ENCODE data around the gene SPG7. TPM values are rescaled to one million over a fixed set of nuclear protein-coding genes. Genes with fewer than 3 reads are reported as not detected.

The SPG7 gene
- total and polyA plus RNA-seq, 9 of the 15 experiments (the other 6 are each of a cell fraction or from before 2014, with no cell fraction given) = 5.8 to 89.1 (median 49.4) TPM

GRCh38 chr16:89502081-89502843, 5.9 kb upstream of the SPG7 start (continued):
- peak; percentile 57; the same call in 1 of the 2 replicates for TF ChIP-seq HMBOX1 (IDR thresholded peaks at IDR 0.05)
- peak; percentile 13; the same call in 1 of the 2 replicates for TF ChIP-seq ZFX (CRISPR knock-in tag; IDR thresholded peaks at IDR 0.05)
- TF ChIP-seq KDM5B (IDR thresholded peaks at IDR 0.05; ENCODE audit: insufficient replicate concordance, low read depth, low read length) = peak; percentile 35
- TF ChIP-seq SNIP1 (IDR thresholded peaks at IDR 0.05; ENCODE audit: low read depth) = no peak
- peak; percentile 16 for TF ChIP-seq RBBP5 (IDR thresholded peaks at IDR 0.05; ENCODE audit: borderline replicate concordance, insufficient read depth, low read length, poor library complexity, severe bottlenecking)

GRCh38 chr16:89504091-89504490, 4.1 kb upstream of the SPG7 start:
- no peaks in the 10 kb centered on the region for H3K9me1 ChIP-seq (ENCODE audit: control insufficient read depth, insufficient read depth, low read length)
- TF ChIP-seq EGR1 (conservative IDR thresholded peaks at IDR 0.05) (peak; percentile 30; the same call in 1 of the 2 replicates), POLR2AphosphoS2 (IDR thresholded peaks at IDR 0.05; ENCODE audit: low read length) (no peak)
- intact Hi-C loops (cut with micrococcal nuclease) (loop anchor here (10.0 kb wide), 1 partner anchor 49 kb away; no protein-coding TSS in a partner anchor), in situ Hi-C loops (cut with MboI) (no loop called here)
- H3K27ac ChIP-seq (ENCODE audit: extremely low read depth, low read depth, low read length) = peak overlapping the region; percentile 23; the same call in 1 of the 3 replicates
- no peak overlapping the region for H3K9ac ChIP-seq (ENCODE audit: insufficient read depth in 1 of 2, low read depth in 2 of 2, low read length in 2 of 2)
- BruUV-seq (replicated peaks) = no TSS peak
- ChIA-PET POLR2A (interaction anchor here (1.2 to 1.7 kb wide), 5 partner anchors 9 to 213 kb away, joined by 3 to 9 read pairs (median 6); no protein-coding TSS in a partner anchor), CTCF (ENCODE audit: low intra/inter-chr PET ratio) (no interaction called here)
- no peak overlapping the region for H2AFZ ChIP-seq (ENCODE audit: low read depth, low read length)
- peaks cover 34 to 66% of the 10 kb centered on the region in 2 experiments; a peak in 4 of 5 replicates for H3K4me1 ChIP-seq (replicated peaks in 1 of 2; ENCODE audit: control insufficient read depth in 2 of 2, insufficient read depth in 2 of 2, low read length in 2 of 2)
- no peaks in the 10 kb centered on the region; the same call in 1 of the 2 replicates for H4K20me1 ChIP-seq (replicated peaks; ENCODE audit: control insufficient read depth, insufficient read depth, low read length)
- H3K79me2 ChIP-seq (ENCODE audit: control insufficient read depth, insufficient read depth, low read length) = peaks cover 34% of the 10 kb centered on the region
- H3K9me3 ChIP-seq (replicated peaks; ENCODE audit: control insufficient read depth, insufficient read depth, low read depth, low read length) = no peaks in the 10 kb centered on the region
- H3K36me3 ChIP-seq (ENCODE audit: control insufficient read depth, insufficient read depth, low read length) = no peaks in the 10 kb centered on the region
- H3K27me3 ChIP-seq (ENCODE audit: control insufficient read depth in 2 of 2, insufficient read depth in 2 of 2, low read length in 2 of 2) = no peaks in the 10 kb centered on the region; a peak in 1 of 5 replicates
- WGBS (ENCODE audit: insufficient coverage, low coverage, missing lambda C conversion rate) = 69% methylated on average over 5 of the region's 7 CpGs
- ATAC-seq = no peak
- H3K4me2 ChIP-seq (ENCODE audit: insufficient read depth, low read length) = no peak overlapping the region
- FAIRE-seq = no peak
- DNase-seq (ENCODE audit: extremely low read depth in 1 of 4, low spot score in 3 of 4) = no peak
- H3K4me3 ChIP-seq = no peak overlapping the region
